HG03571 (cell line): ENCODE measurements around the gene ARRDC1.
"Not testable (repeated sequence)": the region's sequence is repeated elsewhere in the genome, so short reads cannot be mapped to it uniquely, and the experiment has no call there.

Experiments
- ATAC-seq: cut with Tn5 transposase; IDR thresholded peaks from one replicate; pipeline ENCODE4 v1.9.1; 2021; ENCODE audit not compliant: unreplicated experiment

The ARRDC1 gene

GRCh38 chr9:137583957-137584356, 21.5 kb upstream of the ARRDC1 start:
- ATAC-seq: no peak

GRCh38 chr9:137586854-137587253, 18.6 kb upstream of the ARRDC1 start:
- ATAC-seq: no peak

GRCh38 chr9:137588311-137588710, 17.2 kb upstream of the ARRDC1 start:
- ATAC-seq: no peak

- ATAC-seq: no peak
These were observed 16.6 kb upstream of the ARRDC1 start for GRCh38 chr9:137588891-137589290.

GRCh38 chr9:137589441-137590122, 15.9 kb upstream of the ARRDC1 start:
- peak; percentile 22 for ATAC-seq

GRCh38 chr9:137590123-137590468, 15.4 kb upstream of the ARRDC1 start:
- ATAC-seq: peak; percentile 23

- peak; percentile 78 for ATAC-seq
These were observed 14.8 kb upstream of the ARRDC1 start, which contains the start of gene ZMYND19 for GRCh38 chr9:137590469-137591383. TSS of gene ZMYND19 (minus strand) at chr9:137590512. CDS start at chr9:137590263, 249 bp downstream.

GRCh38 chr9:137592767-137593166, 12.7 kb upstream of the ARRDC1 start:
- ATAC-seq: no peak

GRCh38 chr9:137593176-137593575, 12.3 kb upstream of the ARRDC1 start:
- ATAC-seq: no peak

GRCh38 chr9:137596577-137596976, 8.9 kb upstream of the ARRDC1 start:
- ATAC-seq: not testable (repeated sequence)

- no peak for ATAC-seq
These were observed 6.5 kb upstream of the ARRDC1 start for GRCh38 chr9:137598943-137599342.

- ATAC-seq: no peak
These were observed 2.8 kb upstream of the ARRDC1 start for GRCh38 chr9:137602661-137603060.

GRCh38 chr9:137603879-137604278, 1.6 kb upstream of the ARRDC1 start:
- ATAC-seq: no peak

GRCh38 chr9:137604345-137605086, 970 bp upstream of the ARRDC1 start:
- no peak for ATAC-seq

- no peak for ATAC-seq
These were observed 627 bp downstream of the ARRDC1 start for GRCh38 chr9:137606005-137606621.

- ATAC-seq: no peak
These were observed 1.2 kb downstream of the ARRDC1 start for GRCh38 chr9:137606734-137607138.

- no peak for ATAC-seq
These were observed 1.8 kb downstream of the ARRDC1 start for GRCh38 chr9:137607141-137607857.

- ATAC-seq: no peak
These were observed 5.5 kb downstream of the ARRDC1 start for GRCh38 chr9:137610944-137611343.

- no peak for ATAC-seq
These were observed 6.4 kb downstream of the ARRDC1 start for GRCh38 chr9:137611623-137612609.
